Posterior vena cava (tissue), 2 donors: Measurements from ENCODE around the gene MMP24OS. TPM values are rescaled to one million over a fixed set of nuclear protein-coding genes. Genes with fewer than 3 reads are reported as not detected.
A peak's percentile ranks its signal among the peaks of the same experiment; 100 is the strongest.

ENCODE experiments used
- DNase-seq: peaks from one replicate; pipeline ENCODE4 v3.0.0-alpha.2; 2020; ENCODE audit warnings: low spot score
- intact Hi-C, 2 donors: fragments of 100-400 bp; cut with DNase I; formaldehyde crosslinking; loops; one replicate each; pipeline versions ENCODE4 v1.14.1 to v1.14.2; 2022 to 2023
- total RNA-seq, 2 donors: library from RNA; stranded (reverse); fragmentation: NEBNext Ultra II Directional; extraction: Animal tissue kit (Norgen Biotek cat#: 25700); gene quantifications; one replicate each; pipeline ENCODE4 v1.2.1, GENCODE V29; 2021
- donor health status: DM: yes; HTN: yes; CAD: no.
- donor health status: DM: yes; HTN: yes; CAD: no.

Gene MMP24OS
- total RNA-seq, 2 donors from 2014 or later, result 40.4 to 54.6 TPM

- intact Hi-C loops, result no loop called here
- no peak for DNase-seq
Observed at GRCh38 chr20:35293303-35294292, 15.7 kb upstream of the MMP24OS start.

GRCh38 chr20:35292504-35293285, 14.8 kb upstream of the MMP24OS start:
- intact Hi-C loops, result no loop called here
- no peak for DNase-seq

GRCh38 chr20:35291654-35292503, 14.0 kb upstream of the MMP24OS start, which contains the start of gene FAM83C:
TSS of gene FAM83C (minus strand) at chr20:35292425. CDS start at chr20:35292304, 121 bp downstream.
- intact Hi-C loops, result no loop called here
- no peak for DNase-seq

GRCh38 chr20:35290887-35291417, 13.0 kb upstream of the MMP24OS start:
- DNase-seq, result no peak
- intact Hi-C loops, result no loop called here

GRCh38 chr20:35290186-35290886, 12.4 kb upstream of the MMP24OS start:
- intact Hi-C loops, result no loop called here
- DNase-seq, result no peak

GRCh38 chr20:35288325-35289060, 10.6 kb upstream of the MMP24OS start:
- no peak for DNase-seq
- intact Hi-C loops, result no loop called here

GRCh38 chr20:35287509-35288324, 9.8 kb upstream of the MMP24OS start:
- intact Hi-C loops, result no loop called here
- no peak for DNase-seq

GRCh38 chr20:35286899-35287508, 9.1 kb upstream of the MMP24OS start:
- intact Hi-C loops, result no loop called here
- no peak for DNase-seq

- DNase-seq, result no peak
- intact Hi-C loops, result no loop called here
Observed at GRCh38 chr20:35286077-35286898, 8.4 kb upstream of the MMP24OS start.

GRCh38 chr20:35285806-35286076, 7.8 kb upstream of the MMP24OS start:
- no peak for DNase-seq
- intact Hi-C loops, result no loop called here

GRCh38 chr20:35284992-35285805, 7.3 kb upstream of the MMP24OS start:
- no peak for DNase-seq
- intact Hi-C loops, result no loop called here

GRCh38 chr20:35284267-35284991, 6.5 kb upstream of the MMP24OS start, which contains the start of gene EIF6:
TSS of gene EIF6 (minus strand) at chr20:35284772. CDS start at chr20:35284487, 285 bp downstream.
- DNase-seq, result peak; percentile 95

GRCh38 chr20:35283441-35284266, 5.7 kb upstream of the MMP24OS start:
- DNase-seq, result no peak
- intact Hi-C loops, result no loop called here

More at GRCh38 chr20:35284267-35284991, 6.5 kb upstream of the MMP24OS start, which contains the start of gene EIF6:
- intact Hi-C loops, result no loop called here
